WTC11 (cell line): ENCODE measurements around the gene HDAC9.

Experiments used
- AFF4 ChIP-seq: sonication (generic); formaldehyde crosslinking; IDR thresholded peaks from 2 replicates; pipeline ENCODE4 v1.8.1; 2023; ENCODE audit warnings: mild to moderate bottlenecking, missing genetic modification reagents, borderline replicate concordance
- CTCF ChIP-seq: fragments of 200-600 bp; IDR thresholded peaks from 2 replicates; pipeline ENCODE4 v1.8.0; 2022; ENCODE audit warnings: antibody characterized with exemption
- FOXJ3 ChIP-seq: sonication (generic); formaldehyde crosslinking; IDR thresholded peaks from 2 replicates; pipeline ENCODE4 v1.9.0; 2021; ENCODE audit warnings: missing genetic modification reagents, mild to moderate bottlenecking, borderline replicate concordance
- FOXK1 ChIP-seq: sonication (generic); formaldehyde crosslinking; IDR thresholded peaks from 2 replicates; pipeline ENCODE4 v1.8.0; 2022; ENCODE audit warnings: mild to moderate bottlenecking, moderate library complexity, missing genetic modification reagents
- FOXP1 ChIP-seq: sonication (generic); formaldehyde crosslinking; IDR thresholded peaks from 2 replicates; pipeline ENCODE4 v1.8.0; 2022; ENCODE audit warnings: missing genetic modification reagents, mild to moderate bottlenecking, moderate library complexity, borderline replicate concordance
- IRF2 ChIP-seq: sonication (generic); formaldehyde crosslinking; IDR thresholded peaks from 2 replicates; pipeline ENCODE4 v1.8.0; 2022; ENCODE audit warnings: low read depth, missing genetic modification reagents, borderline replicate concordance
- KAT7 ChIP-seq: sonication (generic); formaldehyde crosslinking; IDR thresholded peaks from 2 replicates; pipeline ENCODE4 v1.8.1; 2023; ENCODE audit warnings: missing genetic modification reagents, mild to moderate bottlenecking, borderline replicate concordance
- MAX ChIP-seq: sonication (generic); formaldehyde crosslinking; IDR thresholded peaks from 2 replicates; pipeline ENCODE4 v1.8.0; 2022; ENCODE audit warnings: mild to moderate bottlenecking, missing genetic modification reagents
- NFE2L1 ChIP-seq: sonication (generic); formaldehyde crosslinking; IDR thresholded peaks from 2 replicates; pipeline ENCODE4 v1.8.1; 2023; ENCODE audit warnings: missing genetic modification reagents
- NR2C2 ChIP-seq: sonication (generic); formaldehyde crosslinking; IDR thresholded peaks from 2 replicates; pipeline ENCODE4 v1.8.0; 2022; ENCODE audit warnings: mild to moderate bottlenecking, missing genetic modification reagents
- SP1 ChIP-seq: sonication (generic); formaldehyde crosslinking; conservative IDR thresholded peaks from 2 replicates; pipeline ENCODE4 v1.8.1; 2022; ENCODE audit warnings: missing genetic modification reagents
- TEAD1 ChIP-seq: sonication (generic); formaldehyde crosslinking; IDR thresholded peaks from 2 replicates; pipeline ENCODE4 v1.8.0; 2022; ENCODE audit warnings: mild to moderate bottlenecking, missing genetic modification reagents
- USF1 ChIP-seq: sonication (generic); formaldehyde crosslinking; IDR thresholded peaks from 2 replicates; pipeline ENCODE4 v1.8.0; 2022; ENCODE audit warnings: mild to moderate bottlenecking, missing genetic modification reagents
- ZNF121 ChIP-seq: sonication (generic); formaldehyde crosslinking; IDR thresholded peaks from 2 replicates; pipeline ENCODE4 v1.8.0; 2023; ENCODE audit warnings: missing genetic modification reagents

GRCh38 chr7:18960725-18961124, 465.2 kb downstream of the HDAC9 start:
- no peak for TF ChIP-seq CTCF
- TF ChIP-seq NR2C2, result no peak
- no peak for TF ChIP-seq AFF4 (CRISPR knock-in tag)
- TF ChIP-seq FOXJ3, result no peak
- no peak for TF ChIP-seq MAX (CRISPR knock-in tag)
- TF ChIP-seq IRF2, result no peak
- TF ChIP-seq KAT7 (CRISPR knock-in tag), result no peak
- TF ChIP-seq USF1 (CRISPR knock-in tag), result no peak
- TF ChIP-seq ZNF121 (CRISPR knock-in tag), result no peak
- TF ChIP-seq NFE2L1 (CRISPR knock-in tag), result no peak
- no peak for TF ChIP-seq FOXK1 (CRISPR knock-in tag)
- no peak for TF ChIP-seq TEAD1 (CRISPR knock-in tag)
- no peak for TF ChIP-seq SP1 (CRISPR knock-in tag)
- TF ChIP-seq FOXP1 (CRISPR knock-in tag), result no peak
